Coronary artery (tissue), 2 donors: ENCODE results near the gene GLYR1.

ENCODE experiments used
- DNase-seq: peaks from one replicate; pipeline ENCODE4 v3.0.0-alpha.2; 2017; ENCODE audit warnings: low spot score
- H3K27ac ChIP-seq, 2 donors: fragments of 200-600 bp; sonication (generic); one replicate each; pipeline ENCODE4 v1.5.1; 2016 to 2019
- H3K4me3 ChIP-seq: fragments of 200-600 bp; sonication (generic); 2 replicates; pipeline ENCODE4 v1.5.1; 2016; ENCODE audit warnings: mild to moderate bottlenecking, moderate library complexity
- CTCF ChIP-seq: fragments of 200-600 bp; sonication (generic); IDR thresholded peaks from one replicate; pipeline ENCODE4 v1.5.1; 2019; ENCODE audit warnings: antibody characterized with exemption

Gene GLYR1

GRCh38 chr16:4879049-4879448, 32.0 kb upstream of the GLYR1 start:
- TF ChIP-seq CTCF = no peak
- DNase-seq = no peak
- Histone ChIP-seq H3K4me3 (no peak overlapping the region), H3K27ac (no peak overlapping the region)

- DNase-seq = no peak
- no peak for TF ChIP-seq CTCF
- Histone ChIP-seq H3K27ac (no peak overlapping the region), H3K4me3 (no peak overlapping the region)
These were observed 30.2 kb upstream of the GLYR1 start for GRCh38 chr16:4877380-4877685.

- H3K4me3 ChIP-seq = no peak overlapping the region
- no peak for TF ChIP-seq CTCF
- H3K27ac ChIP-seq = no peak overlapping the region
- DNase-seq = no peak
These were observed 29.7 kb upstream of the GLYR1 start for GRCh38 chr16:4876646-4877379.

GRCh38 chr16:4874666-4875065, 27.6 kb upstream of the GLYR1 start:
- no peak for DNase-seq
- no peak overlapping the region for H3K27ac ChIP-seq

GRCh38 chr16:4873091-4873490, 26.0 kb upstream of the GLYR1 start:
- no peak overlapping the region for H3K27ac ChIP-seq
- DNase-seq = no peak
- no peak for TF ChIP-seq CTCF
- H3K4me3 ChIP-seq = no peak overlapping the region

More at GRCh38 chr16:4874666-4875065, 27.6 kb upstream of the GLYR1 start:
- no peak overlapping the region for H3K4me3 ChIP-seq
- no peak for TF ChIP-seq CTCF

GRCh38 chr16:4871071-4871470, 24.0 kb upstream of the GLYR1 start:
- DNase-seq = no peak
- no peak for TF ChIP-seq CTCF
- Histone ChIP-seq H3K27ac (no peak overlapping the region), H3K4me3 (no peak overlapping the region)

- Histone ChIP-seq H3K27ac (no peak overlapping the region), H3K4me3 (no peak overlapping the region)
- no peak for DNase-seq
- TF ChIP-seq CTCF = no peak
These were observed 23.1 kb upstream of the GLYR1 start for GRCh38 chr16:4870138-4870671.
